ENCODE results near the gene PRUNE1.

Gene PRUNE1

DNA sequence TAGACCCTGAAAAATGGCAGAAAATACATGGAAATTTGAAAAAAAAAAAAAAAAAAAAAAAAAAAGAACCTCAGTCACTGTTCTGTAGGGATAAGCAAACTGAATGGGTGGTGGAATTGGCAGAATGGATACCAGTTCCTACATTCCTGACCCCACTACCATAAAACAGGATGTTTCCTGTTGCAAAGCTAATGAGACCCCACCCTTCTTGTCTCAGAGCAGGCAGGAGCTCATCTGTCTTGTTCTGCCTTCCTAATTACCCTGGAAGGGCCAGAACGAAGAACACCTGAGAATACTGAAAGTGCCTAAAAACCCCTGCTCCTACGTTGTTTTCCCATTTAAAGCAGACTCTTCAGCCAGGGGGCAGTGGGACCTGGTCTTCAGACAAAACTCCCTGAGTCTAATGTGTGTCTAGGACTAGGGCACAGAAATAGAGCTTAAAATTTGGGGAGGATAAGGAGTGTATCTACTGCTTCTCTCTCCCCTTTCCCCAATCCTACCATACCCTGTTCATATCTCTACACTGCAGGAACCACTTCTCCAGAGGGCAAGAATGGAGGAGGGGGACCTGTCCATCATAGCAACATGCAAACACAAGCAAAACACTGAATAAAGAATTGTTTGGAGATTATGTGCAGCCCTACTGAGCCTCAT is 43.2 kb downstream of the PRUNE1 start:
- DNase-seq = no peak

- DNase-seq = no peak
Observed at GRCh38 chr1:151054971-151055547, 46.8 kb downstream of the PRUNE1 start.

DNA sequence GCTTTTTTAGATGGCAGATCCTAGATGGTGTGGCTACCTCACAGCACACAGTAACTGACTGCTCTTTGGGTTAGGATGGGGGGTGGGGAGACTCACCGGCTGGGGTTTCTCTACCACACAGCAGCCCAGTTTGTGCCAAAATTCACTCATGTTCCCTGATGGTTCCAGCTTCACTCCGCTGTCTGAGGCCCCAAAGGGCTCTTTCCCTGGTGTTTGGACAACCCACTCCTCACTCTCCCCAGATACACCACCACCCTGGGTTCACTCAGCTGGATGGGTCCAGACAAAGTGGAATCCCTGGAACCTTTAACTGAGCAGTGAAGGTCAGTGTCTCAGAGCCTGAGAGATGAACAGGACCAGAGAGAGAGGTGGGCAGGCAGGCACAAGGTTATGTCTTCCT is 47.3 kb downstream of the PRUNE1 start:
- no peak for DNase-seq

DNA sequence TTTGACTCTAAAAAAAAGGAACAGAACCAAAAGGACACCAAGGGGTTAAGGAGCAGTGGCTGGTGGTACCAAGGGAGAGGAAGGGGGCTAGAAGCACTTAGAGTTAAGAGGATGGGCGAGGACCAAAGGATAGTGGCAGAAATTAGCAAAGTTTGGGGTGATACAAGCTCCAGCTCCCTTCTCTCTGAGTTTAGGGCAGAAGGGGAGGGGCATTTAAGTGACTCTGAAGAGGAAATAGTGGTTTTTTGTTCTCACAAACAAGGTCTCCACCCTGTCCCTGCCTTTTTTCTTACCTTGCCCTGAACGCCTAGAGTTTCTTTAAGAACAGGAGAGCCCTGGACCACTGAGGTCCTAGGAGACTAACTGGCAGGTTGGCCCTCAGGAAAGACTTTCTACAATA is 47.9 kb downstream of the PRUNE1 start:
- DNase-seq = no peak

- peak; percentile 68 for DNase-seq
Observed at GRCh38 chr1:151058692-151059091, 50.4 kb downstream of the PRUNE1 start.

GRCh38 chr1:151059109-151060006 is 51.1 kb downstream of the PRUNE1 start, which contains the start of gene CDC42SE1:
Gene CDC42SE1, minus strand, starts transcription at chr1:151059622. Its CDS starts 3,892 bp downstream, at chr1:151055730.
- peak; percentile 91 for DNase-seq

GRCh38 chr1:151060007-151060656 is 51.9 kb downstream of the PRUNE1 start, which contains the start of gene MLLT11:
Gene MLLT11, plus strand, starts transcription at chr1:151060397. Its CDS starts 6,828 bp downstream, at chr1:151067225.
- DNase-seq = peak; percentile 83

DNA sequence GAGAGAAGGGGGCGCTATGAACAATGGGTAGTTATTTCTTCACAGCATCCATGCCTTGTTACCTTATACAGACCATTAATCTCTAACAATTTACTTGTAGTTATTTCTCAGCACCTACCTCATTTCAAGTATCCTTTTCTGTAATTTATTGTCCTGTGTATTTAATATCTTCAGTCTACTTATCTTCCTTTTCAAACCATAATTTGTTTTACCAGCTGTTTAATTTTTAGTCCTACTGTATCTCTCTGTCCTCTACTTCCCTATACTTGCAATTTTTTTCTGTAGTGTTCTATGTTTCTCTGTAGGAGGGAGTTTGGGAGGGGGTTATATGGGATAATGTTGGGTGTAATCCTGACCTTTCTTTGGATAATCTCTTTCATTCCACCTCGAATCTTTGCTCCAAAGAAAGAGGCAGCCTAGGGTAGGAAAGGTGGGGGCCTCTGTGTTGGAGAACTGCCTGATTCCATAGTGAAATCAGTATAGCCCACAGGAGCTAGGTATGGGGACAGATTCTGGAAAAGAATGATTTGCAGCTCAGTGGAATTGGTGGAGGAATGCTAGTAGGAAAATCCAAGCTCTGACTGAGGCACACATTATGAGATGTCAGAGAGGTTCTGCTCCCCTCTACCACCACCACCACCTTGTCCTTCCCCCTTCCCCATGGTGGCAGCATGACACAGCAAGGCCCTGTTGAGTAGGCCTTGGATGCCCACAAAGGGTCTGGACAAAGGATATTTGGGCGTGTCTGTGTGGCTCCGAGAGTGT is 52.6 kb downstream of the PRUNE1 start:
- no peak for DNase-seq

DNA sequence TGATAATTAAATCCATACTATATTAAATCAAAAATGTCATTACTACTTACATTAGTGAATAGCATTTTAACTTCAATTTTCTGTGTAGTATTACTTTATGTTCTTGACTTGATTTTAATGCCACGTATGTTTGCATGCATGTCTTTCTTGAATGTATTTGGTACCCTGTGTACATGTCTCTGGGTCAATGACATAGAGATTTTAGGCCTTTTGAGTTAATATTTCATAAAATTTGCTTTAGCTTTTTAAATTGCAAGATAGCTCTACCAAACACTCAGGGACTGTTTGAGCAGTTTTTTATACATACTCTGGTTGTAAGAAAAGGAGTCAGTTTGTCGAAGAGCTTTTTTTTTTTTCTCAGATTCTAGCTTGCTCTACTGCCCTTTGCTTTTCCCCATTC is 53.5 kb downstream of the PRUNE1 start:
- no peak for DNase-seq

DNA sequence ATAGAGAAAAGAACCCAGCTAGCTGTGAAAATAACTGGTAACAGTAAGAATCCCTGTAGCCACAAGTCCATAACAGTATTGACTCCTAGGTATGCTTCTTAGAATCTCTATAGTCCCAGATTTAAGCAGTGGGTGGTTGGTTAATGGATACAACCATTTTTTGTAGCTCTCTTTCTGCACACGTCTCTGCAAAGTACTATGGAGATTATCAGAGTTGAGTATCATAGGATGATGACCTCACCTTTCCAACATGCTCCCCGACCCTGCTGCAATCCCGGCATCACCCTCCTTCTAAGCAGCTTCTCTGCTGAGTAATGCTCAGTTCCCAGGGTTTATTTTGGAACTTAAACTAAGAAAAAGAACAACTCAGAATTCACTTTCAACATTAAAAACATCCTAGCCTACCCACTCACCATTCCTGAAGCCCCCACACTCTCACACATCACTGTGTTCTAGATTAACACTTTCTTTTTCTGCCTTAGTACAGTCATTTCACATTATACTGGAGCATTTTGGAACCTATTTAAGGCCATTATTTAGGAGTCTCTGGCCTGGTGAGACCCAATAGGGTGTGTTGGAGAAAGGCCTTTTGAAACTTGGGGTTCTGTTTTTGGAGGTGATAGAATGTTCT is 54.6 kb downstream of the PRUNE1 start:
- no peak for DNase-seq

DNA sequence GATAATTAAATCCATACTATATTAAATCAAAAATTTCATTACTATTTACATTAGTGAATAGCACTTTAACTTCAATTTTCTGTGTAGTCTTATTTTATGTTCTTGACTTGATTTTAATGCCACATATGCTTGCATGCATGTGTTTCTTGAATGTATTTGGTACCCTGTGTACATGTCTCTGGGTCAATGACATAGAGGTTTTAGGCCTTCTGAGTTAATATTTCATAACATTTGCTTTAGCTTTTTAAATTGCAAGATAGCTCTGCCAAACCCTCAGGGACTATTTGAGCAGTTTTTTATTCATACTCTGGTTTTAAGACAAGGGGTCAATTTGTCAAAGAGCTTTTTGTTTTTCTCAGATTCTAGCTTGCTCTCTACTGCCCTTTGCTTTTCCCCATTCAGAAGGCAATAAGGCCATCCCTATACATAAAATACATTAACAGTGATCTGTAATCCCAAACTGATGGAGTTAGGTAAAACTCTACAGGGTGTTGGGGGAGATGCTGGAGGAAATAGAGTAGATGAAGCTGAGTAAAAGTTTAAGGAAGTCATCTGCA is 56.9 kb downstream of the PRUNE1 start:
- DNase-seq = no peak

- DNase-seq = no peak
Observed at GRCh38 chr1:151067185-151067584, 58.9 kb downstream of the PRUNE1 start.

- no peak for DNase-seq
Observed at GRCh38 chr1:151069103-151069486, 60.8 kb downstream of the PRUNE1 start.

GRCh38 chr1:151070474-151071276 is 62.4 kb downstream of the PRUNE1 start, which contains the start of gene GABPB2:
Gene GABPB2, plus strand, starts transcription at chr1:151070761. Its CDS starts 17,429 bp downstream, at chr1:151088190.
- DNase-seq = peak; percentile 96

GRCh38 chr1:151072224-151072623 is 64.0 kb downstream of the PRUNE1 start:
- DNase-seq = no peak

All from left hindlimb (tissue), 1 donor.